Tibial nerve (tissue), 4 donors: Measurements from ENCODE around the gene FAM83G. TPM values are rescaled to one million over a fixed set of nuclear protein-coding genes. Genes with fewer than 3 reads are reported as not detected.
A peak's percentile ranks its signal among the peaks of the same experiment; 100 is the strongest.

ENCODE experiments used
- DNase-seq, 2 donors: peaks; one replicate each; pipeline ENCODE4 v3.0.0-alpha.2; 2019; ENCODE audit warnings: low spot score in 2 of 2
- H3K27ac ChIP-seq, 4 donors: fragments of 200-600 bp; sonication (generic) in 3 of 4; one replicate each; pipeline ENCODE4 v1.5.1; 2017 to 2019; ENCODE audit warnings: mild to moderate bottlenecking in 1 of 4
- H3K27me3 ChIP-seq, 2 donors: fragments of 200-600 bp; sonication (generic) in 1 of 2; one replicate each; pipeline versions ENCODE4 v1.5.1 to v1.6.0; 2017 to 2019
- H3K36me3 ChIP-seq, 3 donors: fragments of 200-600 bp; sonication (generic); one replicate each; pipeline ENCODE4 v1.5.1; 2018 to 2019
- H3K4me1 ChIP-seq, 4 donors: fragments of 200-600 bp; sonication (generic) in 3 of 4; one replicate each; pipeline ENCODE4 v1.5.1; 2017 to 2019
- H3K4me3 ChIP-seq, 4 donors: fragments of 200-600 bp; sonication (generic) in 3 of 4; one replicate each; pipeline ENCODE4 v1.5.1; 2017 to 2019; ENCODE audit warnings: mild to moderate bottlenecking in 1 of 4, moderate library complexity in 1 of 4
- H3K9me3 ChIP-seq, 4 donors: fragments of 200-600 bp; sonication (generic) in 3 of 4; one replicate each; pipeline ENCODE4 v1.5.1; 2017 to 2019
- EP300 ChIP-seq, 2 donors: sonication (generic); formaldehyde crosslinking; IDR thresholded peaks; one replicate each; pipeline ENCODE4 v1.6.1; 2017; ENCODE audit warnings: antibody characterized with exemption in 2 of 2, mild to moderate bottlenecking in 1 of 2
- POLR2A ChIP-seq, 2 donors: fragments of 450-650 bp; IDR thresholded peaks; one replicate each; pipeline ENCODE4 v1.6.1; 2017; ENCODE audit warnings: antibody characterized with exemption in 2 of 2, mild to moderate bottlenecking in 2 of 2, moderate library complexity in 2 of 2
- WGBS, 2 donors: methylation state at CpG; one replicate each; pipeline ENCODE4 v1.1.5; 2018; 5-methylcytosine and 5-hydroxymethylcytosine counted together
- total RNA-seq, 4 donors: library from RNA; depleted of rRNA; stranded (reverse); fragments of >200 nt; gene quantifications; one replicate each; pipeline ENCODE4 v1.1.0, GENCODE V29; 2016
- TF ChIP-seq, protein P1 (sequence below), 5 experiments: fragments of 200-600 bp in 3 of 5; fragments of 450-650 bp in 2 of 5; sonication (generic) in 3 of 5; IDR thresholded peaks; one replicate each; pipeline ENCODE4 v1.5.1; 2016 to 2019; ENCODE audit warnings: antibody characterized with exemption in 5 of 5, mild to moderate bottlenecking in 3 of 5, moderate library complexity in 2 of 5

Gene FAM83G
- total RNA-seq, 4 donors from 2014 or later = 1.3 to 11.8 (median 3.8) TPM

GRCh38 chr17:19002805-19003542, 1.6 kb downstream of the FAM83G start:
- 79 to 85% methylated on average over 8 to 11 of the region's 11 CpGs for WGBS, 2 donors
- no peak for DNase-seq
- TF ChIP-seq POLR2A (IDR thresholded peaks at IDR 0.05) = no peak
- no peak for TF ChIP-seq EP300 (IDR thresholded peaks at IDR 0.05)
- TF ChIP-seq, protein P1, sequence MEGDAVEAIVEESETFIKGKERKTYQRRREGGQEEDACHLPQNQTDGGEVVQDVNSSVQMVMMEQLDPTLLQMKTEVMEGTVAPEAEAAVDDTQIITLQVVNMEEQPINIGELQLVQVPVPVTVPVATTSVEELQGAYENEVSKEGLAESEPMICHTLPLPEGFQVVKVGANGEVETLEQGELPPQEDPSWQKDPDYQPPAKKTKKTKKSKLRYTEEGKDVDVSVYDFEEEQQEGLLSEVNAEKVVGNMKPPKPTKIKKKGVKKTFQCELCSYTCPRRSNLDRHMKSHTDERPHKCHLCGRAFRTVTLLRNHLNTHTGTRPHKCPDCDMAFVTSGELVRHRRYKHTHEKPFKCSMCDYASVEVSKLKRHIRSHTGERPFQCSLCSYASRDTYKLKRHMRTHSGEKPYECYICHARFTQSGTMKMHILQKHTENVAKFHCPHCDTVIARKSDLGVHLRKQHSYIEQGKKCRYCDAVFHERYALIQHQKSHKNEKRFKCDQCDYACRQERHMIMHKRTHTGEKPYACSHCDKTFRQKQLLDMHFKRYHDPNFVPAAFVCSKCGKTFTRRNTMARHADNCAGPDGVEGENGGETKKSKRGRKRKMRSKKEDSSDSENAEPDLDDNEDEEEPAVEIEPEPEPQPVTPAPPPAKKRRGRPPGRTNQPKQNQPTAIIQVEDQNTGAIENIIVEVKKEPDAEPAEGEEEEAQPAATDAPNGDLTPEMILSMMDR (IDR thresholded peaks at IDR 0.05) = no peak
- Histone ChIP-seq H3K4me1 (peaks cover 0 to 16% (median 7%) of the 10 kb centered on the region in 4 donors), H3K4me3 (peak overlapping the region in 1 of 4 donors; percentile 59), H3K9me3 (peaks cover 0 to 3% (median 0%) of the 10 kb centered on the region in 4 donors), H3K27ac (peak overlapping the region in 1 of 4 donors; percentile 74), H3K36me3 (no peaks in the 10 kb centered on the region), H3K27me3 (peaks cover 0 to 23% of the 10 kb centered on the region in 2 donors)

- TF ChIP-seq, protein P1 (IDR thresholded peaks at IDR 0.05) = no peak
- TF ChIP-seq POLR2A (IDR thresholded peaks at IDR 0.05) = no peak
- TF ChIP-seq EP300 (IDR thresholded peaks at IDR 0.05) = no peak
- no peak for DNase-seq
- no peaks in the 10 kb centered on the region for H3K36me3 ChIP-seq
- peaks cover 0 to 16% (median 7%) of the 10 kb centered on the region in 4 donors for H3K4me1 ChIP-seq
- H3K9me3 ChIP-seq = peaks cover 0 to 3% (median 0%) of the 10 kb centered on the region in 4 donors
- H3K27ac ChIP-seq = peak overlapping the region in 1 of 4 donors; percentile 26
- peaks cover 0 to 23% of the 10 kb centered on the region in 2 donors for H3K27me3 ChIP-seq
- 69 to 75% methylated on average over 7 of the region's 7 CpGs for WGBS, 2 donors
- no peak overlapping the region for H3K4me3 ChIP-seq
Observed at GRCh38 chr17:19001907-19002590, 2.5 kb downstream of the FAM83G start.

- peaks cover 0 to 21% of the 10 kb centered on the region in 2 donors for H3K27me3 ChIP-seq
- no peaks in the 10 kb centered on the region for H3K36me3 ChIP-seq
- TF ChIP-seq, protein P1 (IDR thresholded peaks at IDR 0.05) = no peak
- TF ChIP-seq EP300 (IDR thresholded peaks at IDR 0.05) (no peak), POLR2A (IDR thresholded peaks at IDR 0.05) (no peak)
- H3K4me3 ChIP-seq = no peak overlapping the region
- H3K9me3 ChIP-seq = peaks cover 0 to 9% (median 0%) of the 10 kb centered on the region in 4 donors
- H3K27ac ChIP-seq = peak overlapping the region in 1 of 4 donors; percentile 26
- no peak for DNase-seq
- WGBS, 2 donors = 75 to 84% methylated on average over 16 to 17 of the region's 17 CpGs
- H3K4me1 ChIP-seq = peaks cover 0 to 16% (median 7%) of the 10 kb centered on the region in 4 donors
Observed at GRCh38 chr17:19000531-19001325, 3.8 kb downstream of the FAM83G start.

DNA sequence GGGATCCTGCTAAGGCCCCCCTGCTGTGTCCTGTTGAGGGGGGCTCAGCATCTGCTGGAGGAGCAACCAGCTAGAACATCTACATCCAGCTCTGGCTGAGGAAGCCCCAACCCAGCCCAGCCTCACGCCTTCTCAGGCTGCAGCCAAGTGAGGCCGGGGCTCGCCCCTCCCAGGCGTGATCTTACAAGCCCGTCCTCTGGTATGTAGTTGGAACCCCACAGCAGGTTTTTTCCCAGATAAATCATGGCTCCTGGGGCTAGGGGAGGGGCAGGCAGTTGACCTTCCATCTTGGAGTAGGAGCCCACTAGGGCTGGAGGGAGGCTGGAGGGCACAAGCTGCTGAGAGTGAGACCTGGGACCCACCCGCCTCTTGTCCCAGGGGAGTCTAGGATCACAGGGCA, 4.7 kb downstream of the FAM83G start:
- DNase-seq = no peak
- 78 to 89% methylated on average over 6 of the region's 6 CpGs for WGBS, 2 donors

More for the DNA sequence above, 4.7 kb downstream of the FAM83G start:
- H3K27me3 ChIP-seq = peaks cover 0 to 13% of the 10 kb centered on the region in 2 donors
- no peak overlapping the region for H3K27ac ChIP-seq
- H3K36me3 ChIP-seq = no peaks in the 10 kb centered on the region
- H3K4me1 ChIP-seq = peaks cover 0 to 15% (median 6%) of the 10 kb centered on the region in 4 donors
- no peak overlapping the region for H3K4me3 ChIP-seq
- peaks cover 0 to 17% (median 0%) of the 10 kb centered on the region in 4 donors for H3K9me3 ChIP-seq
- TF ChIP-seq POLR2A (IDR thresholded peaks at IDR 0.05) (no peak), EP300 (IDR thresholded peaks at IDR 0.05) (no peak)
- TF ChIP-seq, protein P1 (IDR thresholded peaks at IDR 0.05) = no peak
